KOPT-K1 (cell line): ENCODE measurements around the gene SPARCL1.
"Not testable (repeated sequence)": the region's sequence is repeated elsewhere in the genome, so short reads cannot be mapped to it uniquely, and the experiment has no call there.

Experiments
- H3K27ac ChIP-seq: fragments of 200-600 bp; sonication (generic); 2 replicates; pipeline ENCODE4 v1.5.1; 2016; ENCODE audit warnings: antibody characterized with exemption, mild to moderate bottlenecking, low read depth, low read length; ENCODE audit not compliant: poor library complexity, severe bottlenecking
- H3K36me3 ChIP-seq: fragments of 200-600 bp; sonication (generic); 2 replicates; pipeline ENCODE4 v1.5.1; 2017; ENCODE audit warnings: antibody characterized with exemption, mild to moderate bottlenecking, low read length, moderate library complexity; ENCODE audit not compliant: insufficient read depth
- H3K9me3 ChIP-seq: fragments of 200-600 bp; sonication (generic); 2 replicates; pipeline ENCODE4 v1.5.1; 2017; ENCODE audit warnings: antibody characterized with exemption, low read length, mild to moderate bottlenecking; ENCODE audit not compliant: insufficient read depth, poor library complexity, severe bottlenecking

Gene SPARCL1

DNA sequence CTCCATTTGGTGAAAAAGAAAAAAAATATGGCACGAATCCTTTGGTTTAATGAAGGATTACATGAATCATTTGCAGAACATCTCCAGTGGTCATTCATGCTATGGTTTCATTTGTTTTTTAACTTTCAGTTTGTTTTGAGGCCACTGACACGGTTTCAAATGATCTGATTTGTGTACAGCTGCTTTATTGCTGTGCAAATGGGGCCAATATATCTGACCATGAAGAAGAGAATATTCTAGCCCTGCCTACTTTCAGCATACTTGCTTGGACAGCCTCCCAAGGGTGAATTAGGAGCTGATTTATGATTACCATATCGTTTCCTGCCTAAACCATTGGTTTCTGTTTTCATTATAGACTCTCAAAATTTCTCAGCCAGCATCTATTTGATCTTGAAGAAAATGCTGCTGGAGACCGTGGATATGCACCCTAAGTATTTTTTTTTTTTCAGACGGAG, 30.7 kb downstream of the SPARCL1 start:
- no peaks in the 10 kb centered on the region for H3K36me3 ChIP-seq
- H3K27ac ChIP-seq: no peak overlapping the region
- H3K9me3 ChIP-seq: no peaks in the 10 kb centered on the region

DNA sequence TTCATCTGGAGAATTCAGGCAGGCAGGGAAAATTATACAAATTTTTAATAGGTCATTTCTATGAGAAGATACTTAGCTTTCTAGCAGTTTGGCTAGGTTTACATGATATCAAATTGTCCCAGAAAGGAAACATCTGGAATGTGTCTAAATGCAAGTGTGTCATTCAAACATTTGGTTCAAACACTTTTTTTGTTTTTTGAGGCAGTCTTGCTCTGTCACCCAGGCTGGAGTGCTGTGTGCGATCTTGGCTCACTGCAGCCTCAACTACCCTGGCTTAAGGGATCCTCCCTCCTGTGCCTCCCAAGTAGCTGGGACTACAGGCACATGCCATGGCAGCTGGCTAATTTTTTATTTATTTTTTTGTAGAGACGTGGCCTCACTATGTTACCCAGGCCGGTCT, 31.6 kb downstream of the SPARCL1 start:
- Histone ChIP-seq H3K36me3 (no peaks in the 10 kb centered on the region), H3K27ac (no peak overlapping the region), H3K9me3 (no peaks in the 10 kb centered on the region)

DNA sequence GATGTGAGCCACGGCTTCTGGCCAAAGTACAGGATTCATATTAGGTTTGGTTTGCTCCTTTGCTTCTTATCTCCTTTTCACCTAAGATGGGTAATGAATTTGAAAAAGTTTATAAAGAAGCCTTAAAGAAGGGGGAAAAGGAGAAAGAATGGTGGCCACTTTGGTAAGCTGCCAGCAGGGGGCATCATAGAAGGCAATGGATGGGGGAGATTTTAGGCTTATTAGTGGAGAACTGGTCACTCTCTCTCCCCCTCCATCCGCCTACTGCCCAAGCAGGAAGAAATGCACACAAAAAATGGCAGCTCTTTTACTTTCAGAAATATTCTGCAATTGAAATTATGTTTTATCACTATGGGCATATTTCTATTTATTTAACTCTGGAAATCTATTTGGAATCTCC, 32.0 kb downstream of the SPARCL1 start:
- H3K27ac ChIP-seq: no peak overlapping the region
- no peaks in the 10 kb centered on the region for H3K9me3 ChIP-seq
- no peaks in the 10 kb centered on the region for H3K36me3 ChIP-seq

DNA sequence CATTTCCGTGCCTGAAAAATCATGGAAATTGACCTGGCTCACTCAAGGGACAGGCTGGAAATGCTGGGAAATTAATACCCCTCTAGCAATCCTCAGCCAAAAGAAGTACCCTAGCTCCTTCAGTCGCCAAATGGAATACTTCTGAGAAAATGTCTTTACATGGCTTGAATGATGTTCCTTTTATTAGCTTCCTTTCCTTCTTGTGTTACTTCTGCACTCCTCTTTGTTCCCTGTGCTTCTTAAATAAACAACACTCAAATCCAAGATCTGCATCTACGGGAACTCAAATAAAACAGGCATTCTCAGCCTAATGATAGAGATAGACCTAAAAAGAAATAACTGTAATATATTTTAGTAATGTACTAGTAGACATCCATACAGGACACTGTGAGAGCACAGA, 36.1 kb downstream of the SPARCL1 start:
- Histone ChIP-seq H3K36me3 (no peaks in the 10 kb centered on the region), H3K27ac (no peak overlapping the region), H3K9me3 (no peaks in the 10 kb centered on the region)

DNA sequence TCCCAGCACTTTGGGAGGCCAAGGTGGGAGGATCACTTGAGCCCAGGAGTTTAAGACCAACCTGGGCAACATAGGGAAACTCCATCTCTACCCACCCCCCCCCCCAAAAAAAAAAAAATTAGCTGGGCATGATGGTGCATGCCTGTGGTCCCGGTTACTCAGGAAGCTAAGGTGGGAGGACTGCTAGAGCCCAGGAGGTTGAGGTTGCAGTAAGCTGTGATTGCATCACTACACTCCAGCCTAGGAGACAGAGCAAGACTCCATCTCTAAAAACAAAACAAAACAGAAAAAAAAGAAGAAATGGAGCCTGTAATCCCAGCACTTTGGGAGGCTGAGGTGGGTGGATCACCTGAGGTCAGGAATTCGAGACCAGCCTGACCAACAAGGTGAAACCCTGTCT, 37.3 kb downstream of the SPARCL1 start:
- H3K9me3 ChIP-seq, H3K27ac ChIP-seq, H3K36me3 ChIP-seq: not testable (repeated sequence)

DNA sequence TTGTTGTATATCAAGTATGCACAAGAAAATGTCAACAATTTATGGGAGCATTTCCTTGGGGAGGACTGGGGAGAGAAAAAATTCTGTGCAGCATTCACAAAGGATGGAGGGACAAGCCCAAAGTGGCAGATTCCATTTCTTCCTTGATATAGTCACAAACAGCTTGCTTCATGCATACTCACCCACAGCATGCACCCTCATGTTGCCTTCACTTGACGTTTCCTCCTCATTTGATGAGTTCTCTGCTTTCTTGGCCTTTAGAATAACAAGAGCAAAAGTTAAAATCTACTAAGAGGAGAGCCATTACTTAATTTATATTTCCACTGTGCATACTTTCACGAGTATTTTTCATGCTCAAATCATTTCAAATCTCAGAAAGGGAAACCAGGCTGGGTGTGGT, 37.7 kb downstream of the SPARCL1 start:
- no peaks in the 10 kb centered on the region for H3K9me3 ChIP-seq
- no peak overlapping the region for H3K27ac ChIP-seq
- no peaks in the 10 kb centered on the region for H3K36me3 ChIP-seq

DNA sequence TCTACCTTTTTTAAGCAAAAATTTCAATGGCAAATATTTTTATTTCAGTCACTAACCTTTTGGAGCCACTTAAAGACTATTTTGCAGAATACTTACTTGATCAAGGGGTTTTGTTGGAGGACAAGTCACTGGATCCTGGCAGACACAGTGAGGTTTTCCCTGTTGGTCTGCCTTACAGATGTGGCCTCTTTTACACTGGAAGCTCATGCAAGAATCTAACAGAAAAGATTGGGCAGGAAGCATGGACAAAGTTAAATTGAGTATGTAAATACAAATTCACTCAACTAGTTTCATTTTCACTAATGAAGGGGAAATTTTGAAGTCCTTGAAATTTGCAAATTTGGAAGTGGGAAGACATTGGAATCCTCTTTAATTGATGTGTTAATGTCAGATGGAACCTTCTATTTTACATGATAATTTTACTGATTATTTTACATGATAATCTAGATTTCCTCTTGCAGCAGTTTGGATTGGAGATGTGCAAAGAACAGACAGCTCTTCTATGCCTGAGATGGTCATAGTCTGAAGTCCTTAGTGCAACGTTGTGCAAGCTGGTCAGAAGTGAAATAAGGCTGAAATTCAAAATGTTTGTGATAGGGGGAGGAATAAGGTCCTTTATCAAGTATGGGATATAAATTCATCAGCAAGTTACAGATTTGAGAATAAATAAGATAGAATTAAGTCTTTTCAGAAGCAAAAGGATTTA, 38.4 kb downstream of the SPARCL1 start:
- no peak overlapping the region for H3K27ac ChIP-seq

DNA sequence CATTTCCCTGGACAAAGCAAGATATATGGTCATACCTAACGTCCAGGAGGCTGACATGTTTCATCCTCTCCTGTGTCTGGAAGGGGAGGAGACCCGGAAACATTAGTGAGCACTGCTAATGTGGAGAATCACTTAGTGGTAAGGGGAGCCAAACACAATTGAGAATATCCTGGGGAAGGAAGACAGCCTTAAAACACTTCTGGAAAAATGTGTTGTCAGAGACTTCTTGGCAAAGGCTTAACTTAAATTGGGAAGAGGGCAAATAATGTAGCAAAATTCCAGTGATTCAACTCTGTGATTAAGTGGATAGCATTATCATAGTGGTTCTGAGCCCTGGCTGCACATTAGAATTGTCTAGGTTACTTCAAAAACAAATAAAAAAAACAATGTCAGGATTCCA, 39.5 kb downstream of the SPARCL1 start:
- no peaks in the 10 kb centered on the region for H3K9me3 ChIP-seq
- H3K36me3 ChIP-seq: no peaks in the 10 kb centered on the region
- no peak overlapping the region for H3K27ac ChIP-seq

More for the DNA sequence above, 38.4 kb downstream of the SPARCL1 start:
- Histone ChIP-seq H3K9me3 (no peaks in the 10 kb centered on the region), H3K36me3 (no peaks in the 10 kb centered on the region)

DNA sequence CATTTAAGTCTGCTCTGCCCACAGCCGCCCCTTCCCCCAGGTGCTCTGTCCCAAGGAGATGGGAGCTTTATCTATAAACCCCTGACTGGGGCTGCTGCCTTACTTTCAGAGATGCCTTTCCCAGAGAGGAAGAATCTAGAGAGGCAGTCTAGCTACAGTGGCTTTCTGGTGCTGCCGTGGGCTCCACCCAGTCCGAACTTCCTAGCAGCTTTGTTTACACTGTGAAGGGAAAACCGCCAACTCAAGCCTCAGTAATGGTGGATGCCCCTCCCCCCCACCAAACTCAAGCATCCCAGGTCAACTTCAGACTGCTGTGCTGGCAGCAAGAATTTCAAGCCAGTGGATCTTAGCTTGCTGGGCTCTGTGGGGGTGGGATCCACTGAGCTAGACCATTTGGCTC, 40.5 kb downstream of the SPARCL1 start:
- H3K9me3 ChIP-seq, H3K27ac ChIP-seq, H3K36me3 ChIP-seq: not testable (repeated sequence)

DNA sequence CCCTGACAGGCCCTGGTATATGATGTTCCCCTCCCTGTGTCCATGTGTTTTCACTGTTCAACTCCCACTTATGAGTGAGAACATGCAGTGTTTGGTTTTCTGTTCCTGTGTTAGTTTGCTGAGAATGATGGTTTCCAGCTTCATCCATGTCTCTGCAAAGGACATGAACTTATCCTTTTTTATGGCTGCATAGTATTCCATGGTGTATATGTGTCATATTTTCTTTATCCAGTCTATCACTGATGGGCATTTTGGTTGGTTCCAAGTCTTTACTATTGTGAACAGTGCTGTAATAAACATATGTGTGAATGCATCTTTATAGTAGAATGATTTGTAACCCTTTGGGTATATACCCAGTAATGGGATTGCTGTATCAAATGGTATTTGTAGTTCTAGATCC, 45.9 kb downstream of the SPARCL1 start:
- not testable (repeated sequence) for H3K27ac ChIP-seq, H3K9me3 ChIP-seq, H3K36me3 ChIP-seq

DNA sequence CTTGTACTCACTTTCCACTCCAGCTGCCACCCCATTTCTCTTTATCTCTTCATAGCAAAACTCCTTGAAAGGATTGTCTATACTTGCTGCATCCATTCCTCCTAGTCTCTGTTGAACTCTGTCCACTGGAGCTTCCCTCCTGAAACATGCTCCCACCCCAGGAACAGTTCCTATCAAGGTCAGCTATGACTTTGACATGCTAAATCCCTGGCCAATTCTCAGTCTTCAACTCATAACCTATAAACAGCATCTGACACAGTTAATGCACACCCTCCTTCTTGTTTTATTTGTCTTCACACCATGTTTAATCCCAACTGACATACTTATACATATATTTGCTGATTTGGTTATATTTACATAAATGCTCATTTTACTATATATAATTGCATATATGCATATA, 47.8 kb downstream of the SPARCL1 start:
- Histone ChIP-seq H3K9me3 (no peaks in the 10 kb centered on the region), H3K36me3 (no peaks in the 10 kb centered on the region), H3K27ac (no peak overlapping the region)

DNA sequence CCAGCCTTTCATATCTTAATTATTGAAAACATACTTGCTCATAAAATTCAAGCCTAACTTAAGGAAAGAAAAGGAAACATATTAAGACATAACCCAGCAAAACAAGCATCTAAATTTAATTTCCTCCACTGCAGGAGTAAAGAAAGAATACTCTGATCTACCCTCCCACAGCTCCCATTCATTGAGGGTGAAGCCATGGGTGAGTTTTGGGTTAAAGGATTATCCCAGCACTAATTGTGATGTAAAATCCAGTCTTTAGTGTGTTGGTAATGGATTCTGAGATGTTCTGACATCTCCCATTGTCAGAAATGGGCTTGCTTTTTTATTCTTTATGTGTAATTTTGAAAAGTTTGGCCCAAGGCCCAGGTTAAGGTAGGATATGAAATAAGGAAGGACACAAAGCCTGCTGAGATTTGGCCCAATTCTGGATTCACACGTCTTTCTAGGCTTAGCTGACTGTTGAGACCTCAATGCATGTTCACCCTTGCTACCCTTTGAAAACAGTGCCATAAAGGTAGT, 50.4 kb downstream of the SPARCL1 start:
- H3K27ac ChIP-seq: no peak overlapping the region
- H3K36me3 ChIP-seq: no peaks in the 10 kb centered on the region
- no peaks in the 10 kb centered on the region for H3K9me3 ChIP-seq

DNA sequence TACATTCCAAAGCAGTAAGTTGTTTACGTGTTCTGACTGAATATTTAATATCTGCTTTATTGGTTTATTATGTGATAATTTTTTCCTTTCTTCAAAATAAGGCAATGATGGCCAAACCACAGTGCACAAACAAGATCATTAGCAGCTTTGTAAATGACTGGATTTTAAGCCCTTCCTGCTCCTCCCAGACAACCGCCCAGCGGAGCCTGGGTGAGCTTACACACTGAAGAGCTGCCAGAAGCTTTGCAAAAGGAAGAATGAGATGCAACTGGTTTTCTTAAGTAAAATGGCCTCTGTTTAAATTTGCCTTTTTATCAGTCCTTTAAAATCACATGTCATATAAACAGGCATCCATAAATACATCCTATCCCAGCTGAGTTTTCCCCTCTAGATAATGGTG, 52.2 kb downstream of the SPARCL1 start:
- Histone ChIP-seq H3K9me3 (no peaks in the 10 kb centered on the region), H3K27ac (no peak overlapping the region)

DNA sequence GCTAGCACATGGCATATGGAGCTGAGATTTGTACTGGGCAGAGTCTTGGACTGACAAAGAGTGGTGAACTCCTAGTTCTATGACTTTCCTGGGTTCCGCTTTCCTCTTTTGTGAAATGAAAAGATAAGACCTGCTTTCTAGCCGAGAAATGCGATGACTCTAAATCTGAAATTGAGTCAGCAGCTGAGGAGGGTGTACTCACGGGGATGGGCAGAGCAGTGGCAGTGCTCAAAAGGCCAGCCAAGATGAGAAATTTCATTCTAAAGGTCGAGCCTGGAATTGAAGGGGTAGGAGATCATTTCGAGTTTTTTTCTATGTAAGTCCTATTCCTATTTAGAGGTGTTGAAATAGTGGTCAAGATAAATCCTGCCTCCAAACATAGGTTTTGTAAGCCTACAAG, 59.8 kb downstream of the SPARCL1 start:
- Histone ChIP-seq H3K27ac (no peak overlapping the region), H3K9me3 (no peaks in the 10 kb centered on the region), H3K36me3 (no peaks in the 10 kb centered on the region)

More for the DNA sequence above, 52.2 kb downstream of the SPARCL1 start:
- H3K36me3 ChIP-seq: no peaks in the 10 kb centered on the region

DNA sequence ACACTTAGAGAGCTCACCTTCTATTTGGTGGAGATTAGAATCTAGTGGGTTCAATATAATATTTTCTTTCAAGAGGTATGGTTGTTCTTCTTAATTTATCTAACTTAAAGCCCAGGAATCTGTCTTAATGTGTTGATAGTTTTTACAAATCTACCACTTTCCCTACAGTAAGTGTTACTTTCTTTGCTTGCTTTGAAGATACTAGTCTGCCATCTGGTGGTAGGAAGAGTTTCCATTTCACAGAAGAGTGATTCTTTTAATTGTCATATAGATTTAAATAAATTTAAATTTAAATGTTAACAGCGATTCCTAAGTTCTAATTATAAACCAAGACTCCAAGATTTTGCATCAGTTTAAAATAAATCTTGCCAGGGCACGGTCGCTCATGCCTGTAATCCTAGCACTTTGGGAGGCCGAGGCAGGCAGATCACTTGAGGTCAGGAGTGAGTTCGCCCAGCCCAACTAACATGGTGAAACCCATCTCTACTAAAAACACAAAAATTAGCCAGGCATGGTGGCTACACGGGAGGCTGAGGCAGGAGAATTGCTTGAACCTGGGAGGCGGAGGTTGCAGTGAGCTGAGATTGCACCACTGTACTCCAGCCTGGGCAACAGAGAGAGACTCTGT, 63.3 kb downstream of the SPARCL1 start:
- Histone ChIP-seq H3K9me3 (no peaks in the 10 kb centered on the region), H3K36me3 (no peaks in the 10 kb centered on the region), H3K27ac (no peak overlapping the region)

DNA sequence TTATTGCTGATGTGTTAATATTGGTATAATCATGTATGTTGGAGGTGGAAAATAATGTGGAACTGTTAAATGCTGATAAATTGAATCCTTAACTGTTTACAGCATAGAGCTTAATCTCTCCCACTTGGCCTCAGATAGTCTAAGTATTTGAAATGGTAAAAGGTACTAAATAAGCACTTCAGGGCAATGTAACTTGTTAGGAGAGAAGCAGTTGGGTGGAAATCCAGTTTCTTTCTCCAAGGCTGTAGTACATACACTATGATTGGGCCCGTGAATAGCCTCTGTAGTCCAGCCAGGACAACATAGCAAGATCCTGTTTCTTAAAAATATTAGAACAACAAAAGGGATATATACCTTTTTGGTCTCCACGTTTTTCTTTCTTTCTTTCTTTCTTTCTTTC, 67.1 kb downstream of the SPARCL1 start:
- H3K27ac ChIP-seq: no peak overlapping the region
- H3K9me3 ChIP-seq: no peaks in the 10 kb centered on the region
- peaks cover 22% of the 10 kb centered on the region for H3K36me3 ChIP-seq
